Stomach (tissue), 19 donors: ENCODE measurements around the gene TCF12. TPM values are rescaled to one million over a fixed set of nuclear protein-coding genes. Genes with fewer than 3 reads are reported as not detected.
A peak's percentile ranks its signal among the peaks of the same experiment; 100 is the strongest.

ENCODE experiments used
- DNase-seq, 2 donors: peaks; one replicate each; pipeline versions ENCODE4 v3.0.0 to v3.0.0-alpha.2; 2013 to 2019
- H3K27ac ChIP-seq, 5 donors: fragments of 200-600 bp in 4 of 5; sonication (generic) in 4 of 5; one replicate each; pipeline ENCODE4 v1.5.1; 2013 to 2019; ENCODE audit warnings: mild to moderate bottlenecking in 1 of 5, moderate library complexity in 1 of 5
- H3K27me3 ChIP-seq, 3 donors: fragments of 200-600 bp; sonication (generic); one replicate each; pipeline ENCODE4 v1.5.1; 2017 to 2019; ENCODE audit warnings: mixed run types in 1 of 3
- H3K36me3 ChIP-seq, 4 donors: fragments of 200-600 bp; sonication (generic); 1 replicate in 3 of 4; 2 replicates in 1 of 4; pipeline ENCODE4 v1.5.1; 2016 to 2019
- H3K4me1 ChIP-seq, 4 donors: fragments of 200-600 bp; sonication (generic); one replicate each; pipeline ENCODE4 v1.5.1; 2016 to 2019
- H3K4me3 ChIP-seq, 4 donors: fragments of 200-600 bp; sonication (generic) in 3 of 4; one replicate each; pipeline ENCODE4 v1.5.1; 2016 to 2019; ENCODE audit warnings: mild to moderate bottlenecking in 1 of 4
- H3K9me3 ChIP-seq, 4 donors: fragments of 200-600 bp; sonication (generic); one replicate each; pipeline ENCODE4 v1.5.1; 2016 to 2019
- EP300 ChIP-seq: sonication (generic); formaldehyde crosslinking; IDR thresholded peaks from one replicate; pipeline ENCODE4 v1.6.1; 2017; ENCODE audit warnings: antibody characterized with exemption
- POLR2A ChIP-seq, 4 donors: fragments of 450-650 bp; IDR thresholded peaks; one replicate each; pipeline ENCODE4 v1.6.1; 2016; ENCODE audit warnings: antibody characterized with exemption in 4 of 4, control low read depth in 2 of 4, mild to moderate bottlenecking in 1 of 4, moderate library complexity in 1 of 4
- POLR2AphosphoS5 ChIP-seq, 3 donors: sonication (generic); formaldehyde crosslinking; IDR thresholded peaks; one replicate each; pipeline ENCODE4 v1.6.1; 2016; ENCODE audit warnings: antibody characterized with exemption in 3 of 3
- WGBS, 5 donors: extraction: QIAGEN DNeasy Blood & Tissue Kit in 3 of 5; methylation state at CpG; one replicate each; pipeline versions ENCODE4 v1.1.5 to v1.1.7; 2013 to 2018; 5-methylcytosine and 5-hydroxymethylcytosine counted together
- intact Hi-C: fragments of 100-400 bp; cut with DNase I; formaldehyde crosslinking; loops from one replicate; pipeline ENCODE4 v1.15.1; 2023; ENCODE audit warnings: low total_unique reads
- long read RNA-seq, 10 donors: transcript quantifications; one replicate each; lab custom pipeline, GENCODE V29; 2026
- polyA plus RNA-seq, 3 donors: library from polyadenylated mRNA; stranded (reverse); fragments of 200-250 nt; gene quantifications; one replicate each; pipeline ENCODE4 v1.2.3, GENCODE V29; 2013
- total RNA-seq, 5 donors: library from RNA; depleted of rRNA; stranded (reverse); fragments of >200 nt; gene quantifications; one replicate each; pipeline versions ENCODE4 v1.1.0 to v1.2.3, GENCODE V29; 2014 to 2016
- TF ChIP-seq, protein P1 (sequence below), 7 experiments: fragments of 450-650 bp in 4 of 7; fragments of 200-600 bp in 3 of 7; sonication (generic) in 3 of 7; IDR thresholded peaks; one replicate each; pipeline ENCODE4 v1.5.1; 2016 to 2019; ENCODE audit warnings: antibody characterized with exemption in 7 of 7, control low read depth in 2 of 7, mild to moderate bottlenecking in 1 of 7
- donor health status: healthy with polysubstance abuse.
- donor health status: Bipolar disorder and iron deficiency.
- donor health status: healthy.

TCF12 gene
- total RNA-seq (100 to 1,000 TPM in 4 of 5 donors, 10 to 100 TPM in 1; 84.3 to 462 (median 244) TPM), polyA plus RNA-seq (10 to 100 TPM; 11.2 to 15.8 (median 12.4) TPM)
- long read RNA-seq, donor 1: 0 reads
- long read RNA-seq, donor 2, full-length matches to known transcripts: 6 of 12 reads
- long read RNA-seq, donor 2, partial matches to known transcripts: 6 of 12 reads
- long read RNA-seq, donor 2, other reads (novel, unspliced or antisense): 0 of 12 reads
- long read RNA-seq, donor 3, full-length matches to known transcripts: 1 of 1 reads
- long read RNA-seq, donor 3, partial matches to known transcripts: 0 of 1 reads
- long read RNA-seq, donor 3, other reads (novel, unspliced or antisense): 0 of 1 reads
- long read RNA-seq, donor 4, full-length matches to known transcripts: 1 of 1 reads
- long read RNA-seq, donor 4, partial matches to known transcripts: 0 of 1 reads
- long read RNA-seq, donor 4, other reads (novel, unspliced or antisense): 0 of 1 reads
- long read RNA-seq, donor 5, full-length matches to known transcripts: 3 of 17 reads
- long read RNA-seq, donor 5, partial matches to known transcripts: 14 of 17 reads
- long read RNA-seq, donor 5, other reads (novel, unspliced or antisense): 0 of 17 reads
- long read RNA-seq, donor 6, full-length matches to known transcripts: 11 of 11 reads
- long read RNA-seq, donor 6, partial matches to known transcripts: 0 of 11 reads
- long read RNA-seq, donor 6, other reads (novel, unspliced or antisense): 0 of 11 reads
- long read RNA-seq, donor 7, full-length matches to known transcripts: 5 of 5 reads
- long read RNA-seq, donor 7, partial matches to known transcripts: 0 of 5 reads
- long read RNA-seq, donor 7, other reads (novel, unspliced or antisense): 0 of 5 reads
- long read RNA-seq, donor 8, full-length matches to known transcripts: 4 of 9 reads
- long read RNA-seq, donor 8, partial matches to known transcripts: 5 of 9 reads
- long read RNA-seq, donor 8, other reads (novel, unspliced or antisense): 0 of 9 reads
- long read RNA-seq, donor 9, full-length matches to known transcripts: 3 of 14 reads
- long read RNA-seq, donor 9, partial matches to known transcripts: 11 of 14 reads
- long read RNA-seq, donor 9, other reads (novel, unspliced or antisense): 0 of 14 reads
- long read RNA-seq, donor 10, full-length matches to known transcripts: 2 of 2 reads
- long read RNA-seq, donor 10, partial matches to known transcripts: 0 of 2 reads
- long read RNA-seq, donor 10, other reads (novel, unspliced or antisense): 0 of 2 reads

DNA sequence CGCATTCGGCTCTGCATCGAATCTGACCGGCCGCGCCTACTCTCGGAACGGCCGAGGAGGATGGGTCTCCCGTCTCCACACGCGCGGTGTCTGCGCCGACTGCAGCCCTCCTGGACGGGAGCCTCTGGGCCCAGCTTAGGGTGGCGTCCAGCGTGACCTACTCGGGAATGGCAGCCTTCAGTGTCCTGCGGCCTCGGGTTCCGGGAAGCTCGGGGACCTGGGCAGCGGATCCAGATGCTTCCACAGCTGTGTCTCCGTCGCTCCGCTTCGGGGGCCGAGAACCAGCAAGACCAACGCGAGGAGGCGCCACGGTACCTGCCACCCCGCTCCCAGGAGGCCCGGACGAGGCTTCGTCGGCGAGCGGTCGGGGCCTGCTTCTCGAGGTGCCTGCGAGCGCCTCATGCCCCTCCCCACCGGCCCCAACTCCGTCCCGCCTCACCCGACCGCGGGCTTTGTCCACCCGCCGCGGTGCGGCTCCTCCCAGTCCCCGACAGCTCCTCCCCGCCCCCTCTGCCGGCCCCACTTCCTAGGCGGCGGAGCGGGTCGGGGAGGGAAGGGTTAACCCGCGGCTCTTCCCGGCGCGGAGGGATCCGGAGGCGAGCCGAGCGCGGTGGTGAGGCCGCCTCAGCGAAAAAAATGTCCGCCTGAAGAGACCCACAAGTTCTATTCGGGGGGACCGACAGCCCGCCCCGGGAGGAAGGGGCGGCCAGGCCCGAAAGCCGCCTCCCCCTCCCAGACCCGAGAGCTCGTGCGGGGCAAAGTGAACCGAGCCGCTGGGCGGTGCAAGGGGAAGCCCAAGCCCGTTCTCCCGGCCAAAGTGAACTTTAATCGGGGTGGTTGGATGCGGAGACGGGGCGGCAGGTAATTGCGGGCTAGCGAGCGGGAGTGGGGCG, at the start of gene TCF12:
TSS of gene TCF12 (plus strand) at position 599 of the 893 bp plus-strand sequence. CDS start 1,270 bp downstream, outside the sequence.
- Histone ChIP-seq H3K4me3 (peak within 1 kb of the TSS; percentile 69 to 98 (median 84)), H3K36me3 (no peaks in the 10 kb centered on the region), H3K4me1 (peaks cover 14 to 51% (median 37%) of the 10 kb centered on the region in 4 donors), H3K27me3 (no peaks in the 10 kb centered on the region), H3K27ac (peak within 1 kb of the TSS; percentile 90 to 97 (median 94)), H3K9me3 (no peaks in the 10 kb centered on the region)
- DNase-seq: peak; percentile 93 to 99
- WGBS, 5 donors: 0 to 1% (median 0%) methylated on average over 48 to 97 of the region's 97 CpGs
- TF ChIP-seq, protein P1, sequence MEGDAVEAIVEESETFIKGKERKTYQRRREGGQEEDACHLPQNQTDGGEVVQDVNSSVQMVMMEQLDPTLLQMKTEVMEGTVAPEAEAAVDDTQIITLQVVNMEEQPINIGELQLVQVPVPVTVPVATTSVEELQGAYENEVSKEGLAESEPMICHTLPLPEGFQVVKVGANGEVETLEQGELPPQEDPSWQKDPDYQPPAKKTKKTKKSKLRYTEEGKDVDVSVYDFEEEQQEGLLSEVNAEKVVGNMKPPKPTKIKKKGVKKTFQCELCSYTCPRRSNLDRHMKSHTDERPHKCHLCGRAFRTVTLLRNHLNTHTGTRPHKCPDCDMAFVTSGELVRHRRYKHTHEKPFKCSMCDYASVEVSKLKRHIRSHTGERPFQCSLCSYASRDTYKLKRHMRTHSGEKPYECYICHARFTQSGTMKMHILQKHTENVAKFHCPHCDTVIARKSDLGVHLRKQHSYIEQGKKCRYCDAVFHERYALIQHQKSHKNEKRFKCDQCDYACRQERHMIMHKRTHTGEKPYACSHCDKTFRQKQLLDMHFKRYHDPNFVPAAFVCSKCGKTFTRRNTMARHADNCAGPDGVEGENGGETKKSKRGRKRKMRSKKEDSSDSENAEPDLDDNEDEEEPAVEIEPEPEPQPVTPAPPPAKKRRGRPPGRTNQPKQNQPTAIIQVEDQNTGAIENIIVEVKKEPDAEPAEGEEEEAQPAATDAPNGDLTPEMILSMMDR (IDR thresholded peaks at IDR 0.05): peak in 4 of 7 experiments; percentile 9 to 43 (median 32)
- TF ChIP-seq POLR2A (IDR thresholded peaks at IDR 0.05) (peak in 1 of 4 donors; percentile 15), EP300 (no peak), POLR2AphosphoS5 (IDR thresholded peaks at IDR 0.05) (peak; percentile 84 to 91 (median 86))
- intact Hi-C loops: no loop called here

DNA sequence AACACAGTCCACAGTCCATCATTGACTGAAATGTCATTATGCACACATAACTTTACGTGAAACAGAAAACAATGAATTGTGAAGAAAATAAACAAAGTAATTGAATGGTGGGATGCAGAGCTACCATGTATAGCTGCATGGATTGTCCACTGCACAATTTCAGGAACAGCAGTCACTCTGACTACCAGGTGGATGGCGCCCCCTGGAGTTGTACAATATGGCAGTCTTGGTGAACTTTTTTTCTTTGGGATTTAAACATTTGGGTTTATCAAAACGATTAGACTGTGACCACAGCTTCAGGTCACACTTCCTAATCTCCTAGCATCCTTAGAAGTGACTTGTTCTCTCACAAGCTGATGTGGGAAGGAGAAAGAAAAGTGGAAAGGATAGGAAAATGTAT, 48.9 kb upstream of the TCF12 start:
- Histone ChIP-seq H3K36me3 (no peaks in the 10 kb centered on the region), H3K27me3 (no peaks in the 10 kb centered on the region), H3K27ac (no peak overlapping the region), H3K9me3 (no peaks in the 10 kb centered on the region), H3K4me1 (peaks cover 0 to 13% (median 7%) of the 10 kb centered on the region in 4 donors), H3K4me3 (no peak overlapping the region)
- peak; percentile 34 to 36 for DNase-seq
- no peak for TF ChIP-seq EP300
- TF ChIP-seq, protein P1 (IDR thresholded peaks at IDR 0.05): peak in 3 of 7 experiments; percentile 21 to 33 (median 28)
- WGBS, 5 donors: 66 to 70% (median 69%) methylated on average over 3 of the region's 3 CpGs
- intact Hi-C loops: no loop called here

DNA sequence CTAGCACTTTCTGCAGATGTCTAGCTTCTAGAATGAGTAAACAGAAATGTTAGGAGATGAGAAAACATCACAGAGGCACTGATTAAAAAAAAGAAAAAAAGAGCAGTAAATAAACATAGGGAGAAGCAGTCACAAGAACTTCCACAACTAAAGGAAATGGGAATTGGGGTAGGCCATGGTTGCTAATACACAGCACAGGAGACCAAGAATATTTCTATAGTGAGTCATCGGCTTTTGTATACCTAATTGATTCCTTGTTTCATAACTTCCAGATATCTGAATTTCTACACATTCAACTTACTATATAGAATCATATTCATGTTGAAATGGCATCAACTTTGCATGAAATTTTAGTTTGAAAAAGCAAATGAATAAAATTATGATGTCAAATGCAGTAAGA, 47.3 kb upstream of the TCF12 start:
- no peaks in the 10 kb centered on the region for H3K36me3 ChIP-seq
- TF ChIP-seq EP300: no peak
- TF ChIP-seq POLR2AphosphoS5 (IDR thresholded peaks at IDR 0.05): no peak
- H3K4me3 ChIP-seq: no peak overlapping the region
- H3K4me1 ChIP-seq: peaks cover 0 to 13% (median 7%) of the 10 kb centered on the region in 4 donors
- WGBS, 5 donors: 44 to 62% (median 46%) methylated on average over 1 of the region's 1 CpG
- no peak overlapping the region for H3K27ac ChIP-seq
- no peaks in the 10 kb centered on the region for H3K9me3 ChIP-seq
- H3K27me3 ChIP-seq: no peaks in the 10 kb centered on the region
- peak in 1 of 2 donors; percentile 55 for DNase-seq
- intact Hi-C loops: no loop called here

DNA sequence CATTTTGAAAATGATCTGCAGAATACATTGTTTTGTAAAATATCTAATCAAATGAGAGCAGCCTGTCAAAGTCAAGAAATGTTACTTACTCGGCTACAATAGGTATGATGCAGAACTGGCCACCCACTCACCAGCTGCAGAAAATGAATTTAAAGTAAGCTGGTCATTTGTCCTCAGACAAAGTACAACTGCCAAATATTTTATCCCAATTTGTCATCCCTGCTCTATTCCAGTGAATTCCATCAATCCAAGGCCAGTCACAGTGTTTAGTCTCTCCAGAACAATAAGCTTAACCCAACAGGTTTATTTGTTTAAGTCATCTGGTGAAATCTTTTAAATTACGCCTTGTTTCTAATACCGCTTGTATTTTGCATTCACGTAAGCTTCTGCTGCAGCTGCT, 46.6 kb upstream of the TCF12 start:
- H3K27me3 ChIP-seq: no peaks in the 10 kb centered on the region

More for the DNA sequence above, 46.6 kb upstream of the TCF12 start:
- Histone ChIP-seq H3K27ac (peak overlapping the region in 1 of 5 donors; percentile 3), H3K9me3 (no peaks in the 10 kb centered on the region), H3K36me3 (no peaks in the 10 kb centered on the region), H3K4me3 (no peak overlapping the region), H3K4me1 (peaks cover 0 to 13% (median 7%) of the 10 kb centered on the region in 4 donors)
- intact Hi-C loops: no loop called here
- WGBS, 5 donors: 68 to 76% (median 71%) methylated on average over 4 of the region's 4 CpGs
- no peak for DNase-seq
- TF ChIP-seq POLR2A (IDR thresholded peaks at IDR 0.05) (no peak), POLR2AphosphoS5 (IDR thresholded peaks at IDR 0.05) (no peak), EP300 (no peak)
- TF ChIP-seq, protein P1 (IDR thresholded peaks at IDR 0.05): no peak
